GM12878 (cell line): ENCODE measurements around the gene KRT86. TPM values are rescaled to one million over a fixed set of nuclear protein-coding genes. Genes with fewer than 3 reads are reported as not detected.
"Not testable (repeated sequence)": the region's sequence is repeated elsewhere in the genome, so short reads cannot be mapped to it uniquely, and the experiment has no call there.

Experiments used
- ATAC-seq: fragments of 200-7000 bp; cut with Tn5 transposase; 3 replicates; pipeline ENCODE4 v1.9.1; 2020; ENCODE audit warnings: mild to moderate bottlenecking, moderate library complexity
- BruUV-seq: library from RNA; stranded (reverse); fragments of 400-500 nt; replicated peaks from 2 replicates; lab custom pipeline; 2021; lab: Mats Ljungman, UMichigan
- CTCF ChIA-PET: fragments of 300-600 bp; sonication (Branson Sonifier 250); formaldehyde crosslinking; extraction: SDS; loops from one replicate; lab custom pipeline; 2021; ENCODE audit warnings: inconsistent platforms; lab: Yijun Ruan, JAX
- POLR2A ChIA-PET: fragments of 350-600 bp; formaldehyde crosslinking; extraction: SDS; loops from one replicate; lab custom pipeline; 2021; ENCODE audit warnings: inconsistent platforms; lab: Charles Lee
- RAD21 ChIA-PET: fragments of 300-600 bp; sonication (Branson Sonifier 250); formaldehyde crosslinking; loops from one replicate; lab custom pipeline; 2023; ENCODE audit warnings: antibody characterized with exemption; ENCODE audit not compliant: unreplicated experiment; lab: Charles Lee
- SMC1A ChIA-PET: fragments of 300-600 bp; sonication (Branson Sonifier 250); formaldehyde crosslinking; loops from one replicate; lab custom pipeline; 2023; ENCODE audit not compliant: unreplicated experiment, uncharacterized antibody; lab: Charles Lee
- DNase-seq: peaks from one replicate; pipeline ENCODE4 v3.0.0-alpha.2; 2011; ENCODE audit warnings: low read depth, low spot score
- FAIRE-seq: peaks from 3 replicates; lab custom pipeline; 2011; peaks lifted over from hg19 to GRCh38; lab: Jason Lieb, UNC
- H2AFZ ChIP-seq: 2 replicates; pipeline ENCODE4 v1.6.0; 2011; ENCODE audit warnings: low read depth, low read length, control low read depth; ENCODE audit not compliant: control insufficient read depth
- H3K27ac ChIP-seq: 2 replicates; pipeline ENCODE4 v1.5.1; 2011; ENCODE audit warnings: control low read depth; ENCODE audit not compliant: control insufficient read depth, insufficient read depth
- H3K27me3 ChIP-seq, 2 experiments: replicated peaks in 1 of 2; 2 replicates each; pipeline versions ENCODE4 v1.6.0 to v1.6.1; 2011; ENCODE audit warnings: low read length in 1 of 2; ENCODE audit not compliant: control insufficient read depth in 2 of 2, insufficient read depth in 2 of 2
- H3K36me3 ChIP-seq, 2 experiments: 2 replicates each; pipeline ENCODE4 v1.5.1; 2011; ENCODE audit warnings: low read length in 1 of 2; ENCODE audit not compliant: control insufficient read depth in 2 of 2, insufficient read depth in 2 of 2
- H3K4me1 ChIP-seq: 2 replicates; pipeline ENCODE4 v1.6.1; 2011; ENCODE audit warnings: mild to moderate bottlenecking, low read length, moderate library complexity, mixed read lengths; ENCODE audit not compliant: control insufficient read depth, insufficient read depth
- H3K4me2 ChIP-seq: 2 replicates; pipeline ENCODE4 v1.6.0; 2011; ENCODE audit warnings: control low read depth; ENCODE audit not compliant: control insufficient read depth, insufficient read depth
- H3K4me3 ChIP-seq: fragments of 200-600 bp; sonication (generic); 2 replicates; pipeline ENCODE4 v1.5.1; 2016
- H3K79me2 ChIP-seq: 2 replicates; pipeline ENCODE4 v1.6.0; 2011; ENCODE audit warnings: low read length; ENCODE audit not compliant: control insufficient read depth, insufficient read depth
- H3K9ac ChIP-seq: 2 replicates; pipeline ENCODE4 v1.8.0; 2011; ENCODE audit warnings: low read length, control low read depth, mixed read lengths; ENCODE audit not compliant: control insufficient read depth, insufficient read depth
- H3K9me3 ChIP-seq: replicated peaks from 3 replicates; pipeline ENCODE4 v1.5.1; 2011; ENCODE audit warnings: mild to moderate bottlenecking, low read length; ENCODE audit not compliant: control insufficient read depth, insufficient read depth
- H4K20me1 ChIP-seq: 2 replicates; pipeline ENCODE4 v1.6.0; 2011; ENCODE audit not compliant: control insufficient read depth, insufficient read depth
- CUX1 ChIP-seq: IDR thresholded peaks from 2 replicates; pipeline ENCODE4 v1.6.1; 2012; ENCODE audit warnings: improper control_type of control experiment, low read depth, low read length; ENCODE audit not compliant: insufficient replicate concordance
- HDAC2 ChIP-seq: fragments of 200-600 bp; sonication (generic); IDR thresholded peaks from 2 replicates; pipeline ENCODE4 v1.6.1; 2017
- ZNF687 ChIP-seq: fragments of 450-650 bp; IDR thresholded peaks from 2 replicates; pipeline ENCODE4 v1.6.1; 2017; ENCODE audit warnings: mild to moderate bottlenecking, moderate library complexity
- WGBS: methylation state at CpG from one replicate; pipeline ENCODE4 v1.1.6; 2016; ENCODE audit warnings: low lambda C conversion rate; ENCODE audit not compliant: insufficient replicate concordance, insufficient coverage; ENCODE audit errors: missing lambda C conversion rate; 5-methylcytosine and 5-hydroxymethylcytosine counted together
- in situ Hi-C: fragments of 300-500 bp; cut with MboI; formaldehyde crosslinking; loops from 9 replicates; pipeline ENCODE4 v1.14.3; 2018; ENCODE audit warnings: mixed read lengths
- intact Hi-C: fragments of 100-400 bp; cut with micrococcal nuclease; formaldehyde crosslinking; loops from one replicate; pipeline ENCODE4 v1.14.2; 2022; ENCODE audit not compliant: unreplicated experiment
- polyA plus RNA-seq, 11 experiments: library from polyadenylated mRNA; depleted of rRNA in 4 of 11; unstranded in 6 of 11; stranded (reverse) in 5 of 11; fragments of >200 nt; fragmentation: Nextera tagmentation in 4 of 11; fragmentation: Illumina TruSeq in 1 of 11; extraction: Ambion mirVana in 4 of 11; extraction: Trizol in 1 of 11; gene quantifications; 1 replicate in 1 of 11; 2 replicates in 10 of 11; pipeline versions ENCODE4 v1.2.1 to v1.2.3, GENCODE V29; 2011 to 2016; ENCODE audit warnings: inconsistent platforms in 2 of 11, missing spikeins in 2 of 11, low read depth in 1 of 11
- total RNA-seq, 4 experiments: library from RNA; depleted of rRNA in 3 of 4; stranded (reverse); fragments of >200 nt in 3 of 4; fragmentation: Illumina TruSeq in 1 of 4; extraction: Trizol in 1 of 4; gene quantifications; 2 replicates each; pipeline versions ENCODE4 v1.2.1 to v1.2.3, GENCODE V29; 2013 to 2021

KRT86 gene
- total and polyA plus RNA-seq, 10 of the 15 experiments (the other 5 are each of a cell fraction or from before 2014, with no cell fraction given), result 0.11 to 0.54 (median 0.18) TPM; not detected in 4

GRCh38 chr12:52257074-52257551, 17.3 kb upstream of the KRT86 start:
- Histone ChIP-seq H3K9ac (no peak overlapping the region), H3K4me2 (no peak overlapping the region), H4K20me1 (no peaks in the 10 kb centered on the region), H3K4me3 (no peak overlapping the region), H3K79me2 (no peaks in the 10 kb centered on the region), H2AFZ (no peak overlapping the region), H3K27ac (no peak overlapping the region), H3K4me1 (no peaks in the 10 kb centered on the region), H3K36me3 (no peaks in the 10 kb centered on the region), H3K27me3 (peaks cover 1 to 6% of the 10 kb centered on the region in 2 experiments; a peak in 2 of 4 replicates), H3K9me3 (no peaks in the 10 kb centered on the region; the same call in 2 of the 3 replicates)
- 21% methylated on average over 4 of the region's 4 CpGs for WGBS
- ChIA-PET SMC1A (interaction anchor here (1.2 kb wide), 1 partner anchor 11 kb away, joined by 4 read pairs; no protein-coding TSS in a partner anchor), POLR2A (no interaction called here), CTCF (interaction anchor here (1.1 to 1.8 kb wide), 2 partner anchors 22 to 35 kb away, joined by 4 read pairs; no protein-coding TSS in a partner anchor), RAD21 (no interaction called here)
- intact Hi-C loops, result no loop called here
- TF ChIP-seq CUX1, result no peak
- no peak for TF ChIP-seq HDAC2
- TF ChIP-seq ZNF687, result no peak
- no TSS peak for BruUV-seq
- ATAC-seq (no peak), FAIRE-seq (no peak), DNase-seq (no peak)
- in situ Hi-C loops, result no loop called here

- BruUV-seq, H4K20me1 ChIP-seq, SMC1A ChIA-PET, H3K4me2 ChIP-seq, H3K9ac ChIP-seq, H3K79me2 ChIP-seq, POLR2A ChIA-PET, FAIRE-seq, ATAC-seq, H3K4me3 ChIP-seq, H2AFZ ChIP-seq, in situ Hi-C loops, RAD21 ChIA-PET, H3K27ac ChIP-seq, H3K4me1 ChIP-seq, DNase-seq, intact Hi-C loops, H3K36me3 ChIP-seq, H3K27me3 ChIP-seq, CTCF ChIA-PET, H3K9me3 ChIP-seq: not testable (repeated sequence)
- WGBS, result 75% methylated on average over 13 of the region's 13 CpGs
Measured at GRCh38 chr12:52257922-52258321, 16.5 kb upstream of the KRT86 start.
